Spleen (tissue), 7 donors: ENCODE measurements around the gene COQ9.

Source experiments
- POLR2A ChIP-seq, 3 donors: fragments of 450-650 bp; IDR thresholded peaks; one replicate each; pipeline ENCODE4 v1.5.1; 2017; ENCODE audit warnings: antibody characterized with exemption in 3 of 3, mild to moderate bottlenecking in 1 of 3
- TF ChIP-seq, protein P1 (sequence below), 11 experiments: fragments of 200-600 bp in 7 of 11; fragments of 450-650 bp in 4 of 11; sonication (generic) in 4 of 11; IDR thresholded peaks in 8 of 11; conservative IDR thresholded peaks in 3 of 11; 1 replicate in 7 of 11; 2 replicates in 4 of 11; pipeline versions ENCODE4 v1.4.0 to v1.8.0; 2016 to 2021; ENCODE audit warnings: antibody characterized with exemption in 11 of 11, inconsistent platforms in 4 of 11, mild to moderate bottlenecking in 1 of 11
- donor health status: DM: no; HTN: no; CAD: no; lungs with moderate emphysema.
- donor health status: DM: no; HTN: no; CAD: no.
- donor health status: DM: no; HTN: no; CAD: no.

GRCh38 chr16:57426356-57426755 is 20.9 kb upstream of the COQ9 start:
- no peak for TF ChIP-seq POLR2A (IDR thresholded peaks at IDR 0.05)
- TF ChIP-seq, protein P1, sequence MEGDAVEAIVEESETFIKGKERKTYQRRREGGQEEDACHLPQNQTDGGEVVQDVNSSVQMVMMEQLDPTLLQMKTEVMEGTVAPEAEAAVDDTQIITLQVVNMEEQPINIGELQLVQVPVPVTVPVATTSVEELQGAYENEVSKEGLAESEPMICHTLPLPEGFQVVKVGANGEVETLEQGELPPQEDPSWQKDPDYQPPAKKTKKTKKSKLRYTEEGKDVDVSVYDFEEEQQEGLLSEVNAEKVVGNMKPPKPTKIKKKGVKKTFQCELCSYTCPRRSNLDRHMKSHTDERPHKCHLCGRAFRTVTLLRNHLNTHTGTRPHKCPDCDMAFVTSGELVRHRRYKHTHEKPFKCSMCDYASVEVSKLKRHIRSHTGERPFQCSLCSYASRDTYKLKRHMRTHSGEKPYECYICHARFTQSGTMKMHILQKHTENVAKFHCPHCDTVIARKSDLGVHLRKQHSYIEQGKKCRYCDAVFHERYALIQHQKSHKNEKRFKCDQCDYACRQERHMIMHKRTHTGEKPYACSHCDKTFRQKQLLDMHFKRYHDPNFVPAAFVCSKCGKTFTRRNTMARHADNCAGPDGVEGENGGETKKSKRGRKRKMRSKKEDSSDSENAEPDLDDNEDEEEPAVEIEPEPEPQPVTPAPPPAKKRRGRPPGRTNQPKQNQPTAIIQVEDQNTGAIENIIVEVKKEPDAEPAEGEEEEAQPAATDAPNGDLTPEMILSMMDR (IDR thresholded peaks at IDR 0.05 in 8 of 11, conservative IDR thresholded peaks at IDR 0.05 in 3 of 11) = no peak
